GM21786 (cell line): ENCODE results near the gene SOST.

ENCODE experiments used
- ATAC-seq: cut with Tn5 transposase; IDR thresholded peaks from one replicate; pipeline ENCODE4 v1.9.1; 2021; ENCODE audit not compliant: unreplicated experiment

Gene SOST

DNA sequence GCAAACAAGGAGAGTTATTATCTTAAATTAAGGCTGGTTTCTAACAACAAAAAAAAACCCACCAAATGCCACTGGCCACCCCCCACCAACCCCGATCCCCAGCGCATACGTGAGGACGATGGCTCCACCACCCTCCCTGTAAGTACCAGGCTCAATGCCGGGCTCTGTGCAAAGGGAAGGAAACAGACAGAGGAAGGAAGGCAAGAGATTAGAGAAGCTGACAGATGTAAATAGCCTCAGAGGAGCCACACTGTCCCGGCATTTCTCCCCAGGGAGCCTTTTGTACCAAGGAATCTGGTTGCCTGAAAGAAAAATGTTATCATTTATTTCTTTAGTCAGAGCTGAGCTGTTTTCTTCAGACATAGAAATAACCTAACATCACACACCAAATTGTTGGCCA, 13.1 kb downstream of the SOST start:
- no peak for ATAC-seq

DNA sequence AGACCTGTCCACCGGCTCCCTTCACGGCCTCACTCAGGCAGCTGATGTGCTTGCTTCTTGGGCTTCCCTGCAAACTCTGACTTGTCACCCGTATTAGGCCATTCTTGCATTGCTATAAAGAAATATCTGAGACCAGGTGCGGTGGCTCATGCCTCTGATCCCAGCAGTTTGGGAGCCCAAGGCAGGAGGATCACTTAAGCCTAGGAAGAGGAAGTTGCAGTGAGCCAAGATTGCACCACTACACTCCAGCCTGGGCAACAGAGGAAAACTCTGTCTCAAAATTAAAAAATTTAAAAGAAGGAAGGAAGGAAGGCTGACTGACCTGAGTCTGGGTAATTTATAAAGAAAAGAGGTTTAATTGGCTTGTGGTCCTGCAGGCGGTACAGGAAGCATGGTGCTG, 17.0 kb downstream of the SOST start:
- no peak for ATAC-seq

DNA sequence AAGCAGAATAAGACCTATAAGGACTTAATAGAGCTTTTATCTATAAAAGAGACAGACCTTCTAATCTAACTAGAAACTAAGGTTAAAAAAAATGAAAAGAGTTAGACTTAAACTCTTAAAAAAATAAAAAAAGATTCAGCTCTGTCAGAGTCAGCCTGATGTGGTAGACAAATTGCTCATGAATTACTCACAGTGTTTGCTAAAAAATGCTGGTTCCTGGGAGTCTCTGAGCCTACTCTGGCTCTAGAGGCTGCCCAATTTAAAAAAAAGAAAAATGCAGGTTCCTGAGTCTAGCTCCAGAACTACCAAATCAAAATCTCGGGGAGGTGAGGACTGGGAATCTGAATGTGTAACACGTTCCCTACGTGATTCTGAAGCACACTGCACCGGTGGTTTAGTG, 18.1 kb downstream of the SOST start:
- no peak for ATAC-seq

DNA sequence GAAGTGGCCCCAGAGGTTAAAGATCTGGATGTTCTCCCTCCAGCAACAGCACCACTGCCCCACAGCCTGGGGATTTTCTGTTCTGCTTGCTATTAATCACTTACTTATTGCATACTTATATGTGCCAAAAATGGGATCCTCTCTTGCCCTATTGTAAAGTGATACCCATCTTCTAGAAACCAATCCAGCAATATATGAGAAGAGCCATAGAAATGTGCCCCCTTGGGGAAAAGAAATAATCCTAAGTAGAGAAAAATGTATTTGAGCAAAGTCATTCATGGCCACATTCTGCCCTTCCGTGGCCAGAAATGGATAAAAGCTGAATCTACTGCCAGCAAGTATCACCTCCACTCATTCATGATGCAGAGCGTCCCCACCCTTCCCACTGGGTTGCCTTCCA, 20.9 kb downstream of the SOST start:
- no peak for ATAC-seq

DNA sequence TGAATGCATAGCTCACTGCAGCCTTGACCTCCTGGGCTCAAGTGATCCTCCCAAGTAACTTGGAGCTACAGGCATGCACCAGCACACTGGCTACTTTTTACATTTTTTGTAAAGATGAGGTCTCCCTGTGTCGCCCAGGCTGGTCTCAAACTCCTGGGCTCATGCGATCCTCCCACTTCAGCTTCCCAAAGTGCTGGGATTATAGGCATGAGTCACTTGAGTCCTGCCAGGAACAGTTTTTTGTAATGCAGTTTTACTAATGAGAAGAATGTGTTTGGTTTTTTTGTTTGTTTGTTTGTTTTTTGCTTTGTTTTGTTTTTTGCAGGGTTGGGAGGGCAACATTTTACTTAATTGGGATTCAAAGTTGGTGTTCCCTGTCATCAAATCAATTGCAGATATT, 22.2 kb downstream of the SOST start:
- ATAC-seq = no peak

DNA sequence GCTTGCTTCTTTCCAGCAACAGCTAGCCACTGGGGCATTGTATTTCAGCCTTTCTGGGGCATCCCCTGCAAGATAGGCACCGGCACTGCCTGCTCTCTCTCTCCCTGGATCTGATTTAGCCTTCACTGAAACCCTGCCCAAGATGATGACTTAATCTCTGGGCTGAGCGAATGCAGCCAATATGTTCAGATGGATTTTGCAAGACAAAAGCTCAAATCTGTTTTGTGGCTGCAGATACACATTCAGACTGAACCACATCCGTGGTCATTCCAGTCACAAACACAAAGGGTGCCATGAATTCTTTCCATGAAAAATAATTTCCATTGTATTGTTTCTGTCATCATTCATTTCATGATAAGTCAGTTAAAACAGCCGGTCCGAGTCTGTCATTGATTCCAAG, 24.2 kb downstream of the SOST start:
- ATAC-seq = no peak

DNA sequence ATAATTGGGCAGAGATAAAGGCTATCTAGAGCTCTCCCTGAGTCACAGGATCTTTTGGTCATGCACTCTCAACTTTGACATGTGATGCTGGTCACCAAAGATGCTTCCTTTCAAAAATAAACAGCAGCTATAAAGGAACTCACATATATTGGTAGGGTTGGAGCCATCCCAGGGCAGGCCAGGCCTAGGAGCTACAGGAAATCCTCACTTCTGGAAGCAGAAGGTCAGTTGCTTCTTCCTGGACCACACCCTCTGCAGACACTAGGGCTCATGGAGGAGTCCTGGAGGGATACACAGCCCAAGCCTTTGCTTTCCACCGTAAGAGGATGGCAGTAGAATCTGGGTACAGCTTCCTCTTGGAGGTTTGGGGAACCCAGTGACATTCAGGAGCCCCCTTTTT, 24.6 kb downstream of the SOST start:
- no peak for ATAC-seq

DNA sequence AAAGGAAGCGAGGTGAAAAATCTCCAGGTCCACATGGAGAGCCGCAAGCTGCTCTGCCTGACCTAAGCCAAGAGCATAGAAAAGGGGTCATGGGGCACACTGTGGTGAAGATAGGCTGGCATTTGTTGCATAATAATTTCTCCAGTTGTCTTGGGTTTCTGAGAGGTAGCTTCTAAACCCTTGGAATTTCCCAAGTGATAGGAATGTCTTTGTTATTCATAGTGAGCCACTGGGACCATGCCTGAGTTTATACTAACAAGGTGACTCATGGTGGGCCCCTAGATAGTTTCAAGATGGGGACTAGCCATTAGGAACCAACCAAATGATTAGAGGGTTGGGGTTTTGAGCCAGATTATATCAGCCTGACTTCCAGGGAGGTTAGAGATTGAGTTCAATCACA, 25.6 kb downstream of the SOST start:
- ATAC-seq = no peak

DNA sequence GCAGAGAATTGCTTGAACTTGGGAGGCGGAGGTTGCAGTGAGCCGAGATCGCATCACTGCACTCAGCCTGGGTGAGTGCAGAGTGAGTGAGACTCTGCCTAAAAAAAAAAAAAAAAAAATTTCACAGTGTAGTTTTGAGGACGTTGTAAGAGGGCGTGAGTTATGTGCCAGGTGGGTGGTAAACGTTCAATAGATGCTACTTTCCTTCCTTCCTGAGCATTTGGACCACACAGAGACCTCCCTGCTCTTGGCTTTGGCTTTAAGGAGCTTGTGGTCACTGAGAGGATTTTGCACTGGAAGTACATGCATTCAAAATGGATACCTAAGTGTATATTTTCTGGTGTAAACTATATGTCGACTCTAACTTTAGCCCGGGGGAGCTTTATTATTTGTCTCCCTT, 30.5 kb downstream of the SOST start:
- no peak for ATAC-seq

DNA sequence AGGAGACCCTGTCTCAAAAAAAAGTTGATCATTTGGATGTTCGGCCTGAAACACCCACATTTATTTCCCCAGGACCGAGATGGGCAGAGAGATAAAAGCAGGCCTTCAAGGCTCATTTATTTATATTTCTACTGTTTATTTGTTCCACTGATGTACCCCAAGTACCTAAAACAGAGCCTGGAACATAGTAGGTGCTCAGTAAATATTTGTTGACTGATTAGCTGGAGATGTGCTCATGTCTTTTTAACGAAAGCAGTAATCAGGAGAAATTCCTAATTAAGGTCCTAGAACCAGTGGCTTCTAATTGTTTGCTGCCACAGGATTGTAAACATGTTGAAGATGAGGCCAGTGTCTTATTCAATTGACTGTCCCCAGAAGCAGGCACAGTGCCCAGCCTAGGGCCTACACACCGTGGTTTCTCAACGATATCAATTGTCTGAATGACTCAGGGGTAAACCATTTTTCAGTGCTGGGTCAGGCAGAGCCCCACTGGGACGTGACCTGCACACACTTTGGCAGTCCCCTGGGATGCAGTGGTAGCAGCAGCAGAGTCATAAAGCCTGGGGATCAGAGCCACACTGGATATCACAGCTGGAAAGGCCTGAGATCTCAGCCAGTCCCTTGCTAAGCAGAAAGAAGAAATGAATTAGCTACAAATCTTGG, 34.8 kb downstream of the SOST start:
- no peak for ATAC-seq

DNA sequence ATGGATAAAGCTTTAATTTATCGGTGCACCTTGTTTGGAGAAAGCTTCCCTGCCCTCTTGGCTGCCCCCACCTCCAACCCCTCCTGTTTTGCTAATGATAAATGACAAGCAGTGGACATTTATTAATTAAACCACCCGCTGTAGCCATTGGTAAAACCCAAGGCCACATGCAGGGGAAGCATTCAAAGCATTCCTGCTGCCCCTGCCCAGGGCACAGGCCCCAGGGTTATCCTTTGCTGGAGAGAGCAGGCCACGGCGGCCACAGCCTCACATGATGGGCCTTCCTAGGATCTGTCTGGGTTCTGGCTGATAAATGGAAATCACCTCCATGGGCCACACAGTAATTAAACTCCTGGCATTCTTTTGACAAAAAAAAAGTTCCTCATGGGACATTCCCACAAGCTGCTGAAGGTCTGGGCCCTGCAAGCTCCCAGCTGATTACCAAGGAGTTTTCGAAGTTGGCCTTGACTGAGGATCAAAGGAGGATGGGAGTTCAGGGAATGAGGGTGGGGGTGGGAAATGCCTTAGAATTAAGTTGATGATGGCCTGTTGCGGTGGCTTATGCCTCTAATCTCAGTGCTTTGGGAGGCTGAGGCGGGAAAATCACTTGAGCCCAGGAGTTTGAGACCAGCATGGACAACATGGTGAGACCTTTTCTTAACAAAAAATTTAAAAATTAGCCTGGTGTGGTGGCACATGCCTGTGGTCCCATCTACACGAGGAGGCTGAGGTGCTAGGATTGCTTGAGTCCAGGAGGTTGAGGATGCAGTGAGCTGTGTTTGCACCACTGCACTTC, 35.5 kb downstream of the SOST start:
- no peak for ATAC-seq

DNA sequence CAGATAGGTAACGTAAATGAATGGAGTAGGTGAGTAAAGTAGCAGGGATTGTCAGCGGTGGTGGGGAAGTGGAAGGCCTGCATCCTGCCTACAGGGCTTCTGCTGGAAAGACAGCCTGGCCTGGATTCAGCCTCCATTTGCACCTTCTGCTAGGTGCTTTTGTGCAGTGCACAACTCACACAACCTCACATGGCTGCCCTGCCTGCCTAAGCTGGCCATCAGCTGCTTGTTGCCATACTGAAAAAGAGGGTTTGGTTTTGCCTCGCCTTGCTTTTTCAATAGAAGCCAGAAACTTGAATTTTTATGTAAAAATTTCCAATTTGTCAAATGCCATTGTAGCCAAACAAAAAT, 36.3 kb downstream of the SOST start:
- ATAC-seq = no peak

DNA sequence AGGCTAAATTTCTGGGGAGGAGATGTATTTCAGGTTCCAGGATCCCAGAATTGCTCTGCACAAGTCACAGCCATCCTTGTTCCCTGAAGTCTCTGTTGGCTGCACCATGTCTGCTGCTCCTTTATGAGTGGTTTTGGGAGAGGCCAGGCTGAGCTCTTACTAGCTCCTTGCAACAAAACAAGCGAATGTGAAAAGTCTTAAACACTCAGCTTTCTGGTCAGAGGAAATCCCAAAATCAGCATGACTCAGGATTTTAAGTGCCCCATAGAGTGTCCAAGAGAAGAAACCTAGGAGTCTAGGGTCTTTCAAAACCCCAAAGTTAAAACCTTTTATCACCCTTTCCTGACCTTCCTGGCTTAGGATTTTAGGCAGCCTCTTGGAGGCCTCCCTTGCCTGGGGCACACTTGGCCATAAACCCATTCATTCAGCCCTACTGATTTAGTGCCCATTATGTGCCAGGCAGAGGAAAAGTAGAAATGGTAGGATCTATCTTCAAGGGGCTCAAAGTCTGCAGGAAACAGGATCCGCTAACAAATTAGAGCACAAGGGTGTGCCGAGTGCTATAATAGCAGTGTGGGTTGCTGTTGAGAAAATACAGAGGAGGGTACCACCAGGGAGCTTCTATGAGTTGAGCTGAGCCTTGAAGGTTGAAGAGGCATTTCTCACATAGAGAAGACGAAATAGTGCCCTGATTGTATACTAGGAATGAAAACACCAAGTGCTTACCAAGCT, 36.9 kb downstream of the SOST start:
- no peak for ATAC-seq

DNA sequence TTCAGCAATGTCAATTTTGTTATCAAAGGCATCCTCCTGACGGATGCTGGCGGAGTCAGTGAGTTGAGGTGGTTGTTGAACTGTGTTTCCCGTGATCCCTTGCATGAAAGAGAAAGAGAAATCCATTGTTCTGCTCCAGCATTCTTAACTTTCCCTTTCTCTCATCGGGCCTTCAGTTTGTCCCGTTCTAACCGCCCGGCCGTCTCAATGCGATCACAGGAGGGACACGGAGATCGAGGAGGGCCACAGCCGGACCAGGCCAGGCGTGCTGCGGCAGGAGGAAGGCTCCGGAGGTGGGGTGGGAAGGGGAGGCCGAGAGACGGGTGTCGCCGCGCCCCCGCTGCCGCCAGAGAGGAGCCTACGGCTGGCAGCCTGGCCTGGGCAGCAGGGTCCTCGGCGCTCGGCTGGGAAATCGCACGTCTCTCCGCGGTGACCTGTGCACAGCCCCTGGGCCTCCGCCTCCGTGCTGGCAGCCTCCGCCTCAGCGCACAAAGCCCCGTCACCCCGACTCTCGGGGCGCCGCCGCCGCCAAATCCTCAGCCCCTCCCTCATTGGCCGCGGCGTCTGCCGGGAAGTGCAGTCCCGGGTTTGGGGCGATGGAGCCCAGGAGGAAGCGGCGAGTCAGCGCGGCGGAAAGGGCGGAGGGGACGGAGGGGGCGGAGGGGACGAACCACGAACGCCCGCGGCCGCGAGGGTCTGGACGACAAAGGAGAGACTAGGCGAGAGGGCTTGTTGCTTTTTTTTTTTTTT, 38.1 kb downstream of the SOST start:
- ATAC-seq = no peak

DNA sequence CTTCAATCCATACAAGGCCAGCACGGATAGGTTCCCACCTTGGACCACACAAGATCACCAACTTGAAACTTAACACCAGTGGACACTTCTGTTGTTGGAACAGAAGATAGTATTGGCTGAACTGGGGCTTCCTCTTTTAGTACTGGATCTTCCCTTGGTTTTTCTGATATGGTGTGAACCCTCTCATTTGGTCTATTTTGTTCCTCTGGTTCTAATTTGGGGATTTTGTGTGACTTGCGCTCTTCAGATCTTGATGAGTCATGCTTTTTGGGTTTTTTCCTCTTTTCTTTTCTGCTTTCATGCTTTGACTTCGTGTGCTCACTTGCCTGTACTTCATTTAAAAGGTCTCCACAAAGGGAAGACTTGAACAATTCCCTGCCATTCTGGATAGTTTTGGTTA, 39.0 kb downstream of the SOST start:
- no peak for ATAC-seq

DNA sequence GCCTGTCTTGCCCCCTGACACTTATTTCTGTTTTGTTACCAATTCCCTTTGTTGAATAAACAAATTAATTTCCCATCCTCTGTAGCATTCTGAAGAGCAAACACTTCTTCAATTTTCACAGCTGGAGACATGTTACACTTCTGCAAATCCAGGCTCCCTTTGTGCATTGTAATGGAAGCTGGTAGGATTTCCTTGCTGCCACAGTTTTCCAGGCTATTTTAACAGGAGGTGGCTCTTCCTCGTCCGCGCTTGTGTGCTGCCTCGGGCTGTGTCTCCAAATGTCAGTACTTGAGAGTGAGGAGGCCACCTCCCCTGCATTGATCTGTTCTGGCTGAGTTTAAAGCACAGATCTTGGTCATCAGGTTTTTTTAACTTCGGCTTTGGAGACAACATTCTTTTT, 40.0 kb downstream of the SOST start:
- no peak for ATAC-seq

DNA sequence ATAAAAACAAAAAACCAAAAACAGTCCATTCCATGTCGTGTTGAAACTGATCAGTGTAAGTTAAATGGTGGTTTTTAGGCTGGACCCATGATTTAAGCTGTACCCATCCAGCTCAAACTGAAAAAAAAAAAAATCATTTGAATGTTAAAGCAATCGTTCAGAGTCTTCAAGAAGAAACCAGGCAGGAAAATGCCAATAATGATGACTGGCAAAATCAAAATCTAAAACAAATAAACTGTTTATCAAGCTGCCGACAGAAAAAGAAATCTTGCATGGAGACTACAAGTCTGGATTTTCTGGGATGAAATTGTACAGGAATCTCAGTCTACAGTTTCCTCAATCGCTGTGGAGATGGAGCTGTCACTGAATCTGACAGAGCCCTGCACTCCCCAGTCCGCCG, 40.7 kb downstream of the SOST start:
- no peak for ATAC-seq

DNA sequence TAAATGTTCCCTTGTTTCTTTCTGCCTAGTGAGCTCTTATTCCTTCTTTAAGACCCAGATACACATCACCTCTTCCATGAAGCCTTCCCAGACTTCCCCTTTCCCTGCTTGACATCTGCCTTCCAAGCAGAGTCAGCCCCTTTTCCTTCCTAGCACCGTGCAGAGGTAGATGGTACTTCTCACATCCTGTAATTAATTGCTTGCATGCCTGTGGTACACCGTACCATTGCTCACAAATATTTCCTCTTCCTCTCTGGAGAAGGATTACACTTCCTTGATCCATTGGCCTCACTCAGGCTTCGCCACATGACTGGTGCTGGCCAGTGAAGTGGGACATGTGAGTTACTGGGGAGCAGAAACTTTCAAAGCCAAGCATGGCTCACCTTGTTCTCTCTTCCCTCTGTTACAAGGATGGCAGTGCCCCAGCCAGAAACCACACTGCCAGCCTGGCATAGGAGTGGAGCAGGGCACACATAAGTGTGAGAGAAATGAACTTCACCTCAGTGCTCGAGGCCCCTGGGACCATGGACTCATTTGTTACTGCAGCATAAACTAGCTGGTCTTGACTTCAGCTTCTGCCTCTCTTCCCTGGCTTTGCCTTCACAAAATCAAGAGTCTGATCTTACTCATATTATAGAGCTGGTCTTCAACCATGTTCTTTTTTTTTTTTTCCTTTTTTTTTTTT, 44.0 kb downstream of the SOST start:
- ATAC-seq = no peak

DNA sequence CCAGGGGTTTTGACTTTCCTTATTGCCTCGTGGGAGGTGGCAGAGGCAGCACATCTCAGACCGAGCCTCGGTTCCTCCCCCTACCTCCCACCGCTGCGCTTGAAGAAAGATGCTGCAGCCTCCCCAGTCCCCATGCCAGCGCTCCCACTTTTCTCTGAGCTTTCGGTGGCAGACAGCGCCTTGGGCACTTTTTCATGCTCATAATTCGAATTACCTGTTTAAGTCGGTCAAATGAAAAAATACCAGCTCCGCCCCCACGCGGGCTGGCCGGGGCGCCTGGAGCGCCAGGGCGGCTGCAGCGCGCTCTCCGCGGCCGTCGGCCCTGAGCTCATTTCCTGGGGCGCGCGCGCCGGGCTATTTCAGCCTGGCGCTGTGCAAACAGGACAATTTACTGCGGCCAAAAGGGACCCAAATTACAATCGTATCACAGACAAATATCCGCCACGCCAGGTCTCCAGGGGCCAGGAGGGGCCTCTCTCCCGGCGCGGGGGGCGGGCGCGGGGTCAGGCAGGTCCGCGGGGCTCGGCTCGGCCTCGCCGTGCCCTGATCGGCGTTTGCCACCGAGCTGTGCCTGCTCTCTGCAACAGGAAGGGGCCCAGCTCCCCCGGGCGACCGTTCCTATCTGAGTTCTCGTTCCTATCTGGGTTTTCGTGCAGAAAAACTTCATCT, 45.0 kb downstream of the SOST start:
- no peak for ATAC-seq

DNA sequence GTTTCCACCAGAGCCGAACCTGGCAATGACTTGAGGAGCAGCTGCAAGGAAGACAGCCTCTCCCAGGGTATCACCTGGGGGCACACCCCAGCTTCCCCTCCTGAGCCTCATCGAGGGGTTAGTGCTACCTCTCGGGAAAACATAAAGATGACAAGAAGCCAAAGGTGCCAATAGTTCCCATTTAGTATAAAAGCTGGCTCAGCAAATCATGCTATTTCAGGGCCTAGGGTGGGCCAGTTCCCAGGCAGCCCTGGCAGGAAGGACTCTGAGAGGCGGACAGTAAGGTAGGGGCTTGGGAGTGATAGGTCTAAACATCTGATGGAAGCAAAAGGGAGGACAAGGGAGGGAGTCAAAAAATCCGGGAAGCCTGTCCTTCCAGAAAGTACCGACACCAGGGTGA, 46.2 kb downstream of the SOST start:
- no peak for ATAC-seq
